ENCODE results near the gene TGFB2. TPM values are rescaled to one million over a fixed set of nuclear protein-coding genes. Genes with fewer than 3 reads are reported as not detected.

TGFB2 gene
- total RNA-seq, 1 experiment from 2014 or later, result 2.5 TPM

DNA sequence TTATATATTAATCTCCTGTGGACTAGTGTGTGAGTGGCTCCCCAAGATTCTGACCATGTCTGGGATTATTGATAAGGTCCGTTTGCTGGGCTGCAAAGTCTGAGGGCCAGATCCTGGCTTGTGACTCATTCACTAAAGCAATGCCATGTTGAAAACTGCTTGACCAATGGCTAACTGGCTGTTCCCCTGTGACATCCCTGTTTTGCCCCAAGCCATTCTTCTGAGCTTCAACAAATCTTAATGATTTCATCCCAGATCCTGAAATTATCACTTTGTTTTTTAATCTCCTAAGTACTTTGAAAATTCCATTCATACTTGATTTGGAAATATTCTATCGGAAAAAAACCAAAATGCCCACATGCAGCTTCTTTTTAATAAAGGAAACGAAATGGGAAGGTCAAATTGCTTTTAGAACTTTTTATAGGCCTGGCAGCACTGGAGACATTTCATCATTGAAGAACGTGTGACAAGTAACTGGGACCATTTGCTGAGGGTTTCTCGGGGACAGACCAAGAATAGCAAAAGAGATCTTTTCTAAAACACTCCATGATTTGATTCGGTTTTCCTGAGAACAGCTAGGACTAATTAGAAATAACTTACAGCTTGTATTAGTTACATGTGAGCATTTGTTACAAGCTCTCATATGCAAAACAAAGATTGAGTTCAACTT, 121.3 kb downstream of the TGFB2 start (continued):
- TF ChIP-seq, protein P1, sequence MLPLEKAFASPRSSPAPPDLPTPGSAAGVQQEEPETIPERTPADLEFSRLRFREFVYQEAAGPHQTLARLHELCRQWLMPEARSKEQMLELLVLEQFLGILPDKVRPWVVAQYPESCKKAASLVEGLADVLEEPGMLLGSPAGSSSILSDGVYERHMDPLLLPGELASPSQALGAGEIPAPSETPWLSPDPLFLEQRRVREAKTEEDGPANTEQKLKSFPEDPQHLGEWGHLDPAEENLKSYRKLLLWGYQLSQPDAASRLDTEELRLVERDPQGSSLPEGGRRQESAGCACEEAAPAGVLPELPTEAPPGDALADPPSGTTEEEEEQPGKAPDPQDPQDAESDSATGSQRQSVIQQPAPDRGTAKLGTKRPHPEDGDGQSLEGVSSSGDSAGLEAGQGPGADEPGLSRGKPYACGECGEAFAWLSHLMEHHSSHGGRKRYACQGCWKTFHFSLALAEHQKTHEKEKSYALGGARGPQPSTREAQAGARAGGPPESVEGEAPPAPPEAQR (CRISPR knock-in tag; IDR thresholded peaks at IDR 0.05), result no peak
- TF ChIP-seq FOXJ3 (CRISPR knock-in tag; IDR thresholded peaks at IDR 0.05; ENCODE audit: borderline replicate concordance) (no peak), ZNF232 (CRISPR knock-in tag; IDR thresholded peaks at IDR 0.05) (no peak), FOXP1 (CRISPR knock-in tag; IDR thresholded peaks at IDR 0.05; ENCODE audit: borderline replicate concordance) (no peak)
- TF ChIP-seq, protein P2, sequence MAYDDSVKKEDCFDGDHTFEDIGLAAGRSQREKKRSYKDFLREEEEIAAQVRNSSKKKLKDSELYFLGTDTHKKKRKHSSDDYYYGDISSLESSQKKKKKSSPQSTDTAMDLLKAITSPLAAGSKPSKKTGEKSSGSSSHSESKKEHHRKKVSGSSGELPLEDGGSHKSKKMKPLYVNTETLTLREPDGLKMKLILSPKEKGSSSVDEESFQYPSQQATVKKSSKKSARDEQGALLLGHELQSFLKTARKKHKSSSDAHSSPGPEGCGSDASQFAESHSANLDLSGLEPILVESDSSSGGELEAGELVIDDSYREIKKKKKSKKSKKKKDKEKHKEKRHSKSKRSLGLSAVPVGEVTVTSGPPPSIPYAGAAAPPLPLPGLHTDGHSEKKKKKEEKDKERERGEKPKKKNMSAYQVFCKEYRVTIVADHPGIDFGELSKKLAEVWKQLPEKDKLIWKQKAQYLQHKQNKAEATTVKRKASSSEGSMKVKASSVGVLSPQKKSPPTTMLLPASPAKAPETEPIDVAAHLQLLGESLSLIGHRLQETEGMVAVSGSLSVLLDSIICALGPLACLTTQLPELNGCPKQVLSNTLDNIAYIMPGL (CRISPR knock-in tag; IDR thresholded peaks at IDR 0.05), result no peak

DNA sequence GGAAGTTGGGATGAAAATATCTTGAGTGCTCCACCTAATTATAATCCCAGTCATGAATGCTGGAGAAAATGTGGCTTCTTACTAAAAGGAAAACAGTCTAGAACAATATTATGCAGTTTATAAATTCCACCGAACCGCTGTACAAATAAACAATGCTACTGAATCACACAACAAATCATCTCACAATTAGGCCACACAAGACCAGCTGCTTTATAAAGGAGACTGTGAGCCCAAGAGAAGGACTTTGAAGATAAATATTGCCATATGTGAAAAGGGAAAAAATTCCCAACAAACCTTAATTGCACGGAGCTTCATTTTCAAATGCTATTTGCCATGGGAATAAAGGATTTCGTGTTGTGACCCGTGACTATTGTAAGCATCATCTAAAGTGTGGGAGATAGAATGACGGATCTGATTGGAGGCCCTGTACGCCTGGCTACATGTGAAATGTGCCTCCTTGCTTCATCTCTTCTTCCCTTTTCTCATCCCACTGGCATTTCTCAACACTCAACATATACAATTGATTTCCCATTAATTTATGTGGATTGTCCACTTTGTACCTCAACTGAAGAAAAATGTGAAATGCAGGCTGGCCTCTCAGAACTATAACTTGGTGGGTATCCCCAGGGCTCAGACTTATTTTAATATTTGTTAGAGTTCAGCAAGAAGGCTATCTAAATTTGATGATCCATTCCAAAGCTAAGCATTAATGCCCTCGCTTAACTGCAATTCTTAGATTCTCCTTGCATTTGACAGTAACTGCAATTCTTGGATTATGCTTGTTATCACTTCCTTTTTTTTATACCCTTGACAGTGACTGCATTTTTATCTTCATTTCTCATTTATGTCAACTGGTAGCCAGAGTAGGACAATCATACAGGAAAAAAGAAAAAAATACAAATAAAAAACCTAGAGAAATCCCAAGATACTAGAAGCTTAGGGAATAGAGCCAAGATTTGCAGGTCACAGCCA, 122.3 kb downstream of the TGFB2 start:
- Mint-ChIP-seq H3K36me3 (no peaks in the 10 kb centered on the region), H3K4me3 (no peak overlapping the region), H3K4me1 (peaks cover 4% of the 10 kb centered on the region; the same call in 1 of the 2 replicates), H3K27ac (no peak overlapping the region), H3K9me3 (no peaks in the 10 kb centered on the region), H3K27me3 (ENCODE audit: low read depth) (no peaks in the 10 kb centered on the region)
- TF ChIP-seq ZNF396 (CRISPR knock-in tag; IDR thresholded peaks at IDR 0.05; ENCODE audit: borderline replicate concordance) (no peak), FOXJ3 (CRISPR knock-in tag; IDR thresholded peaks at IDR 0.05; ENCODE audit: borderline replicate concordance) (no peak), SMAD3 (CRISPR knock-in tag; IDR thresholded peaks at IDR 0.05; ENCODE audit: borderline replicate concordance) (no peak)
- TF ChIP-seq, protein P3, sequence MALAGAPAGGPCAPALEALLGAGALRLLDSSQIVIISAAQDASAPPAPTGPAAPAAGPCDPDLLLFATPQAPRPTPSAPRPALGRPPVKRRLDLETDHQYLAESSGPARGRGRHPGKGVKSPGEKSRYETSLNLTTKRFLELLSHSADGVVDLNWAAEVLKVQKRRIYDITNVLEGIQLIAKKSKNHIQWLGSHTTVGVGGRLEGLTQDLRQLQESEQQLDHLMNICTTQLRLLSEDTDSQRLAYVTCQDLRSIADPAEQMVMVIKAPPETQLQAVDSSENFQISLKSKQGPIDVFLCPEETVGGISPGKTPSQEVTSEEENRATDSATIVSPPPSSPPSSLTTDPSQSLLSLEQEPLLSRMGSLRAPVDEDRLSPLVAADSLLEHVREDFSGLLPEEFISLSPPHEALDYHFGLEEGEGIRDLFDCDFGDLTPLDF (CRISPR knock-in tag; IDR thresholded peaks at IDR 0.05), result no peak
- no peak for DNase-seq (ENCODE audit: low spot score)
- no peak for ATAC-seq
- CTCF ChIA-PET, result no interaction called here
- POLR2A ChIA-PET, result no interaction called here

DNA sequence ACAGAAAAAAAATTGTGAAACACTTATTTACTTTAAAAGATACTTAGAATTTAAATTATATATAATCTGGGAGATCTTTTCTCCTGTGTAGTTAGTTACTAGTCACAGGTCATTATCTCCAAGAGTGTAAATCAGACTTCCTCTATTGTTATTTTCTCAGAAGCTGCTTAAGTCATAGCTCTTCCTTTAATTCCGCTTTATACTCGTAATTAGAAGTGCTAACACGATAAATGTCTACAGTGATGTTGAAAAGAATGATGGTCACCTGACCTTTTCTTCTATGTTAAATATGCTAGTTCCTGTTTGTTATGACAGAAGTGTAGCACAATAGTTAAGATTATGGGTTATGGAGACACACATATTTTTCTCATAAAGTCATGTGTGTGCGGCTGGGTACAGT, 123.6 kb downstream of the TGFB2 start:
- CTCF ChIA-PET, result no interaction called here
- no peak overlapping the region for H3K4me3 Mint-ChIP-seq
- 0 out of 2 replicates have a peak, but pooled peaks cover 3% of the 10 kb centered on the region for H3K4me1 Mint-ChIP-seq
- POLR2A ChIA-PET, result no interaction called here
- no peak for TF ChIP-seq NFYB (CRISPR knock-in tag; conservative IDR thresholded peaks at IDR 0.05; ENCODE audit: low read depth)
- TF ChIP-seq, protein P4, sequence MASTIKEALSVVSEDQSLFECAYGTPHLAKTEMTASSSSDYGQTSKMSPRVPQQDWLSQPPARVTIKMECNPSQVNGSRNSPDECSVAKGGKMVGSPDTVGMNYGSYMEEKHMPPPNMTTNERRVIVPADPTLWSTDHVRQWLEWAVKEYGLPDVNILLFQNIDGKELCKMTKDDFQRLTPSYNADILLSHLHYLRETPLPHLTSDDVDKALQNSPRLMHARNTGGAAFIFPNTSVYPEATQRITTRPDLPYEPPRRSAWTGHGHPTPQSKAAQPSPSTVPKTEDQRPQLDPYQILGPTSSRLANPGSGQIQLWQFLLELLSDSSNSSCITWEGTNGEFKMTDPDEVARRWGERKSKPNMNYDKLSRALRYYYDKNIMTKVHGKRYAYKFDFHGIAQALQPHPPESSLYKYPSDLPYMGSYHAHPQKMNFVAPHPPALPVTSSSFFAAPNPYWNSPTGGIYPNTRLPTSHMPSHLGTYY (CRISPR knock-in tag; IDR thresholded peaks at IDR 0.05), result no peak
- no peak for TF ChIP-seq JUN (CRISPR knock-in tag; IDR thresholded peaks at IDR 0.05)
- TF ChIP-seq ZNF232 (CRISPR knock-in tag; IDR thresholded peaks at IDR 0.05), result no peak
- no peak for TF ChIP-seq SP1 (CRISPR knock-in tag; conservative IDR thresholded peaks at IDR 0.05)
- TF ChIP-seq, protein P5, sequence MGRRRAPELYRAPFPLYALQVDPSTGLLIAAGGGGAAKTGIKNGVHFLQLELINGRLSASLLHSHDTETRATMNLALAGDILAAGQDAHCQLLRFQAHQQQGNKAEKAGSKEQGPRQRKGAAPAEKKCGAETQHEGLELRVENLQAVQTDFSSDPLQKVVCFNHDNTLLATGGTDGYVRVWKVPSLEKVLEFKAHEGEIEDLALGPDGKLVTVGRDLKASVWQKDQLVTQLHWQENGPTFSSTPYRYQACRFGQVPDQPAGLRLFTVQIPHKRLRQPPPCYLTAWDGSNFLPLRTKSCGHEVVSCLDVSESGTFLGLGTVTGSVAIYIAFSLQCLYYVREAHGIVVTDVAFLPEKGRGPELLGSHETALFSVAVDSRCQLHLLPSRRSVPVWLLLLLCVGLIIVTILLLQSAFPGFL (CRISPR knock-in tag; IDR thresholded peaks at IDR 0.05; ENCODE audit: borderline replicate concordance), result no peak
- no peak for TF ChIP-seq CREM (CRISPR knock-in tag; IDR thresholded peaks at IDR 0.05)
- no peak for TF ChIP-seq ZNF416 (CRISPR knock-in tag; IDR thresholded peaks at IDR 0.05)
- ATAC-seq (no peak), DNase-seq (ENCODE audit: low spot score) (no peak)
- H3K27me3 Mint-ChIP-seq (ENCODE audit: low read depth), result no peaks in the 10 kb centered on the region
- no peaks in the 10 kb centered on the region for H3K36me3 Mint-ChIP-seq
- no peak overlapping the region for H3K27ac Mint-ChIP-seq
- H3K9me3 Mint-ChIP-seq, result no peaks in the 10 kb centered on the region

Measured in WTC11 (cell line).